Ascending aorta (tissue), 2 donors: ENCODE data around the gene AUTS2. TPM values are rescaled to one million over a fixed set of nuclear protein-coding genes. Genes with fewer than 3 reads are reported as not detected.

Experiments used
- DNase-seq, 2 donors: peaks; one replicate each; pipeline ENCODE4 v3.0.0-alpha.2; 2019; ENCODE audit warnings: low spot score in 2 of 2
- H3K27ac ChIP-seq, 2 donors: fragments of 200-600 bp; sonication (generic); one replicate each; pipeline ENCODE4 v1.5.1; 2016 to 2017; ENCODE audit warnings: mild to moderate bottlenecking in 1 of 2
- H3K27me3 ChIP-seq: fragments of 200-600 bp; sonication (generic); one replicate; pipeline ENCODE4 v1.5.1; 2017
- H3K36me3 ChIP-seq, 2 donors: fragments of 200-600 bp; sonication (generic); one replicate each; pipeline ENCODE4 v1.5.1; 2016
- H3K4me1 ChIP-seq, 2 donors: fragments of 200-600 bp; sonication (generic); one replicate each; pipeline ENCODE4 v1.5.1; 2016 to 2017; ENCODE audit warnings: mild to moderate bottlenecking in 1 of 2
- H3K4me3 ChIP-seq, 2 donors: fragments of 200-600 bp; sonication (generic); one replicate each; pipeline ENCODE4 v1.5.1; 2016 to 2017; ENCODE audit warnings: mild to moderate bottlenecking in 1 of 2
- H3K9me3 ChIP-seq, 2 donors: fragments of 200-600 bp; sonication (generic); one replicate each; pipeline ENCODE4 v1.5.1; 2016
- CTCF ChIP-seq, 3 experiments: fragments of 200-600 bp in 2 of 3; fragments of 450-650 bp in 1 of 3; sonication (generic) in 2 of 3; IDR thresholded peaks; one replicate each; pipeline ENCODE4 v1.5.1; 2016 to 2019; ENCODE audit warnings: antibody characterized with exemption in 3 of 3, mild to moderate bottlenecking in 1 of 3, moderate library complexity in 1 of 3
- intact Hi-C: fragments of 100-400 bp; cut with DNase I; formaldehyde crosslinking; loops from one replicate; pipeline ENCODE4 v1.15.1; 2023
- total RNA-seq: library from RNA; depleted of rRNA; stranded (reverse); fragments of >200 nt; gene quantifications from one replicate; pipeline ENCODE4 v1.1.0, GENCODE V29; 2016

Gene AUTS2
- total RNA-seq, 1 donor from 2014 or later = 90.4 TPM

- no peak for DNase-seq
These were observed 383.4 kb downstream of the AUTS2 start for GRCh38 chr7:69981646-69982045.

GRCh38 chr7:69982197-69982596, 383.9 kb downstream of the AUTS2 start:
- TF ChIP-seq CTCF (IDR thresholded peaks at IDR 0.05) = no peak
- no peaks in the 10 kb centered on the region for H3K4me1 ChIP-seq
- H3K4me3 ChIP-seq = no peak overlapping the region
- H3K9me3 ChIP-seq = peaks cover 0 to 3% of the 10 kb centered on the region in 2 donors
- DNase-seq = no peak
- no peaks in the 10 kb centered on the region for H3K36me3 ChIP-seq
- intact Hi-C loops = no loop called here
- H3K27me3 ChIP-seq = no peaks in the 10 kb centered on the region
- no peak overlapping the region for H3K27ac ChIP-seq

More at GRCh38 chr7:69981646-69982045, 383.4 kb downstream of the AUTS2 start:
- Histone ChIP-seq H3K4me3 (no peak overlapping the region), H3K9me3 (peaks cover 0 to 6% of the 10 kb centered on the region in 2 donors), H3K27ac (no peak overlapping the region), H3K4me1 (no peaks in the 10 kb centered on the region), H3K36me3 (no peaks in the 10 kb centered on the region), H3K27me3 (no peaks in the 10 kb centered on the region)
- TF ChIP-seq CTCF (IDR thresholded peaks at IDR 0.05) = no peak
- intact Hi-C loops = no loop called here

- intact Hi-C loops = no loop called here
- no peak overlapping the region for H3K4me3 ChIP-seq
- no peaks in the 10 kb centered on the region for H3K9me3 ChIP-seq
- no peaks in the 10 kb centered on the region for H3K27me3 ChIP-seq
- H3K27ac ChIP-seq = no peak overlapping the region
- DNase-seq = no peak
- no peaks in the 10 kb centered on the region for H3K4me1 ChIP-seq
- TF ChIP-seq CTCF (IDR thresholded peaks at IDR 0.05) = no peak
- H3K36me3 ChIP-seq = no peaks in the 10 kb centered on the region
These were observed 391.3 kb downstream of the AUTS2 start for GRCh38 chr7:69989551-69989950.

- H3K27me3 ChIP-seq = no peaks in the 10 kb centered on the region
- intact Hi-C loops = no loop called here
- H3K4me1 ChIP-seq = no peaks in the 10 kb centered on the region
- TF ChIP-seq CTCF (IDR thresholded peaks at IDR 0.05) = no peak
- no peak overlapping the region for H3K4me3 ChIP-seq
- no peaks in the 10 kb centered on the region for H3K9me3 ChIP-seq
- H3K36me3 ChIP-seq = no peaks in the 10 kb centered on the region
- DNase-seq = no peak
- no peak overlapping the region for H3K27ac ChIP-seq
These were observed 394.7 kb downstream of the AUTS2 start for GRCh38 chr7:69992938-69993337.

- Histone ChIP-seq H3K4me1 (no peaks in the 10 kb centered on the region), H3K36me3 (no peaks in the 10 kb centered on the region), H3K27me3 (no peaks in the 10 kb centered on the region), H3K27ac (no peak overlapping the region), H3K4me3 (no peak overlapping the region), H3K9me3 (no peaks in the 10 kb centered on the region)
- intact Hi-C loops = no loop called here
- no peak for TF ChIP-seq CTCF (IDR thresholded peaks at IDR 0.05)
- no peak for DNase-seq
These were observed 395.9 kb downstream of the AUTS2 start for GRCh38 chr7:69994218-69994617.

- Histone ChIP-seq H3K36me3 (no peaks in the 10 kb centered on the region), H3K27me3 (no peaks in the 10 kb centered on the region), H3K4me1 (no peaks in the 10 kb centered on the region), H3K9me3 (no peaks in the 10 kb centered on the region), H3K4me3 (no peak overlapping the region), H3K27ac (no peak overlapping the region)
- DNase-seq = no peak
- no peak for TF ChIP-seq CTCF (IDR thresholded peaks at IDR 0.05)
- intact Hi-C loops = no loop called here
These were observed 396.7 kb downstream of the AUTS2 start for GRCh38 chr7:69994886-69995542.
